ENCODE measurements around the gene TMEM269.
A peak's percentile ranks its signal among the peaks of the same experiment; 100 is the strongest.
"Not testable (repeated sequence)": the region's sequence is repeated elsewhere in the genome, so short reads cannot be mapped to it uniquely, and the experiment has no call there.

The TMEM269 gene

DNA sequence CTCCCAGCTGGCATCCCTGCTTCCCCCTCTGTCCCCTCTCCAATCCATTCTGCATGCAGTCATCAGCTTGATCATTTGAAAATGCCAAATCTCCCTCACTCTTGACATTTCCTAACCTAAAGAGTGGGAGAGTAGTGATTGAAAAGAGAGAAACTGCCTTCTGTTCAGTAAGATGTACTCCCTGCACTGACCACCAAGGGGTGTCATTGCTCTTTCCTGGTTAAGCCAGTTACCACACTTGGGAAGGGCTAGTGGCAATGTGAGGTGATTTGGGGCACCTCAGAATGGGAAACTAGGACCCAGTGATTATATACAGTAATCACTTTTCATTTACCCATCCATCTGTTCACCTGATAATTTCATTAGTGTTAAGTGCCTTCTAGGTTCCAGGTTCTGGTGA is 6.9 kb upstream of the TMEM269 start:
- DNase-seq, result no peak

DNA sequence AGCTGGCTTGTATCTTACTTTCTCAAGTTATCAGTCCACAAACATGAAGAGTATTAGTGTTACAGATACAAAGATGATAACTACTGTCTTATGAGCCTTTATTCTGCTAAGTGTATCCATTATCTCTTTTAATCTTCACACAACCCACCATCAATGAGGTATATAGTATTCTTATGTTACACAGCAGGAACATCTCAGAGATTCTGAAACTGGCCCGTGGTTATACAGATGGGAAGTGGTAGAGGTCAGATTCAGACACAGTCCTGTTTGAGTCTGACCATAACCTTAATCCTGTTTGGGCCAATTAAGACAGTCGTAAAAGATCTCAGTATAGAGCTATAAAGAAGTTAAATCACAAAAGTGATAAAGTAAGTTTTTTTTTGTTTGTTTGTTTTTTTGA is 5.1 kb upstream of the TMEM269 start:
- no peak for DNase-seq

DNA sequence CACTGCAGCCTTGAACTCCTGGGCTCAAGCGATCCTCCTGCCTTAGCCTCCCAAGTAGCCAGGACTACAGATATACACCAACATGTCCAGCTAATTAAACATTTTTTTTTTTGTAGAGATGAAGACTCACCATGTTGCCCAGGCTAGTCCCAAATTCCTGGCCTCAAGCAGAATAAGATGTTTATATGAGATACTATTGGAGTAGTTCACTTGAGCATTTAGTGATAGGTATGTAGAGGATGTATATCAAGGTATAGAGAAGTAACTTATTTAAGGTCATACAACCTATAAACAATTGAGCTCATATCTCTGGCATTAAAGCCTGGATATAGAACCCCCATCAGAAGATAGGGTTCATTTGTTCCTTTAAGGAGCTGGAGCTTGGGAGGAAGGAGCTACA is 4.6 kb upstream of the TMEM269 start:
- no peak for DNase-seq

- DNase-seq, result no peak
Measured at GRCh38 chr1:42783092-42783491, 1.7 kb upstream of the TMEM269 start.

- DNase-seq, result no peak
Measured at GRCh38 chr1:42784547-42784945, 245 bp upstream of the TMEM269 start.

DNA sequence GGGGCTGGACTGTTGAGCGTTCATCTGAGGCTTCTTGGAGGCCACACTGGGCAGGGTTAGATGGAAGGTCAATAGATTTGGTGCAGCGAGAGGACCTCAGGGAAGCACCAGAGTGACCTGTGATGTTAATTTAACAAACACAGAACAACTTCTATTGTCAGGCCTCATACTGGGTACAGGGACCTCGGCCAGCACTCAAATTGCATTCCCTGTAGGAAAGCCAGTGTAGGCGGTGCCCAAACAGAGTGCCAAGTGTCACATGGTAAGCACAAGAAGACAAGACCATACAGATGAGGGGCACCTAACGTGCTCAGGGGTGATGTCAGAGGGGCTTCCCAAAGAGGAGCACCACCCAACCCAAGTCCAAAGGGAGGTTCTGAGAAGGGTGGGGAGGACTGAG is 1.3 kb downstream of the TMEM269 start:
- DNase-seq, result no peak

- no peak for DNase-seq
Measured at GRCh38 chr1:42788021-42788420, 3.2 kb downstream of the TMEM269 start.

GRCh38 chr1:42793824-42794223 is 9.0 kb downstream of the TMEM269 start:
- no peak for DNase-seq

DNA sequence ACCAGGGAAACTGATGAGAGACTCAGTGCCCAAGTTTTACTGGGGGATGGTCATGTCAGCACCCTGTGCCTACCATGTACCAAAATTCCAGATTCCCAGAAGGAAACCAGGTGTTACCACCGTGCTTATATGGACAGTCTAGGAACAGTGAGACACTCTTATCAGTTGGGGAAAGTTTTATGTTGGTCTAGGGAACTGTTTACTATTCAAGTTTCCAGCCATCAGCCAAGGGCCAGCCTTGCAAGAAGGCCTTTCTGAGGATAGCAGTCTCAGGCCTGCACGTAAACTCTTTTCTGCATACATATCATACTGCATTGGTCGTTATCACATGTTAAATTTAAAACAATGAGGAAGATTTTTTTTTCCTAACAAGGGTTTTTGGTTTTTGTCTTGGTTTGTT is 12.6 kb downstream of the TMEM269 start:
- DNase-seq, result no peak

- DNase-seq, result no peak
Measured at GRCh38 chr1:42797979-42798378, 13.2 kb downstream of the TMEM269 start.

- no peak for DNase-seq
Measured at GRCh38 chr1:42801832-42802473, 17.2 kb downstream of the TMEM269 start.

- DNase-seq, result no peak
Measured at GRCh38 chr1:42806171-42806570, 21.4 kb downstream of the TMEM269 start.

GRCh38 chr1:42806593-42806992 is 21.8 kb downstream of the TMEM269 start:
- no peak for DNase-seq

DNA sequence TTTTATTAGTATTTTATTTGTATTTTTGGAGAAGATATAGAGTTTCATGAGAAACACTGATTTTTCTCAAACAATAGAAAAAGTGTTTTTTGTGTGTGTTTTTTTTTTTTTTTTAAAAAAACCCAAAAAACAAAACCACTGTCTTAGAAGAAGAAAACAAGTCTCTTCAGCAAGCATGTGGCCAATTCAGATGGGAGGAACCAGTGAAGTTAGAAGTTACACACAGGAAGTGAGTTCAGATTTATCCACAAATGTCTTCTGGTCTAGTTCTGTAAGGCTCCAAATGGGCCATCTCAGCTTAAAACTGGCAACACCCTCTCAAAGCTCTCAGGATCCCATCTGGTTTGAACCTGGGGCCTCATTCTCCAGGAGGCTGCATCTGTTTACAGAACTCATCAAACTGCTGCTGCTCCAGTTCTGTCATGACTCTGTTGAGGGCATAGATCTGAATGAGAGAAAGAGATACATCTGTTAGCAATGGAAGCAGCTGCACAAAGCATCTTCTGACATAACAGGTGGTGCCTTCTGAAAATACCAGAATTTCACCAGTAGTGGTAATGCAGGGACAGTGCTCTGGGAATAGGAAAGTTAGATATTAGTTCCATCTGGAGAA is 22.4 kb downstream of the TMEM269 start:
- DNase-seq, result no peak

- DNase-seq, result not testable (repeated sequence)
Measured at GRCh38 chr1:42814815-42815214, 30.0 kb downstream of the TMEM269 start.

DNA sequence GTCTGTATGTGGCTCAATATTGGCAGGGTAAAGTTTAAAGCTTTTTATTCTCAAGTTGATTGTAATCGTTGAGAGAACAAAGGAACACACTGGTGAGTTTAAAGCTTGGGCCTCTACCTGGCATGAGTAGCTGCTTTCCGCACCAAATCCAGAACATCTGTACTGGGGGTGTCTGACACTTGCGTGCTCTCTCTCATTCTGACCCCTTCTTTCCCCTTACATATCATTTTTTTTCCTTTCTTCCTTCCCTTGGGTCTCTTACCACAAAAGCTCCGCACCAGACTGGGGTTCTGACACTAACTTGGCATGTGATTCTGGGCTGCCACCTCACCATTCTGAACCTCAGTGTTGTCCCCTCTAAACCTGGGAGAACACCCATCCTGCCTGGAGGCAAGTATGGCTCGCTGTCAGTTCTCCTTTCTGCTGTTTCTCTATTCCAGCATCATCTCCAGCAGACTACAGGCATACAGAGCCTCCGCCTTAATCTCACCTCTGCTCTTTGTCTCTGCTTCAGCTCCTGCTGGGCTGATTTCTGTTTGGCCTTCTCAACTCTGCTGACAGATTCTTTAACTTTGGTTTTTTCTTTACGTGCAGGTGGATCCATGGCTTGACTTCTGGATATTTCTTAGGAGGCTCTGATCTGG is 31.3 kb downstream of the TMEM269 start:
- no peak for DNase-seq

GRCh38 chr1:42816585-42817439 is 32.0 kb downstream of the TMEM269 start, which contains the start of the genes ERMAP and SVBP:
TSS of gene ERMAP (plus strand) at chr1:42817122. CDS start at chr1:42830449, 13,327 bp downstream.
TSS of gene SVBP (minus strand) at chr1:42817397. CDS start at chr1:42816544, 853 bp downstream.
- DNase-seq, result peak; percentile 91

GRCh38 chr1:42817440-42817767 is 32.6 kb downstream of the TMEM269 start:
- no peak for DNase-seq

DNA sequence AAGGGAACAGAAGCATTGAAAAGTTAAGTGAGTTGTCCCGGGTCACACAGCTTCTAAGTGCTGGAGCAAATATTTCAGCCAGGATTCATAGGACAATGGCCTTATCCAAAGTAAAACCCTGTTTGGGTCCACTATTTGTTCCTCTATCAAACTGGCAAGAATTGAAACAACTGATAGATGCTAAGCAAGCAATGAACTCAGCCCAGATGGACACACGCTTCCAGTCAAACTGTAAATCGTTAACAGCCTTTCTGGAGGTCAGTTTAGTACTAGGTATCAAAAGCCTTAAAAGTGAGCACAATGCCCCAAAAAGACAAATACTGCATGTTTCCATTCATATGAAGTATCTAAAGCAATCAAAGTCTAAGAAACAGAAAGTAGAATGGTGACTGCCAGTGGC is 33.2 kb downstream of the TMEM269 start:
- no peak for DNase-seq

GRCh38 chr1:42820813-42821212 is 36.0 kb downstream of the TMEM269 start:
- DNase-seq, result no peak

DNA sequence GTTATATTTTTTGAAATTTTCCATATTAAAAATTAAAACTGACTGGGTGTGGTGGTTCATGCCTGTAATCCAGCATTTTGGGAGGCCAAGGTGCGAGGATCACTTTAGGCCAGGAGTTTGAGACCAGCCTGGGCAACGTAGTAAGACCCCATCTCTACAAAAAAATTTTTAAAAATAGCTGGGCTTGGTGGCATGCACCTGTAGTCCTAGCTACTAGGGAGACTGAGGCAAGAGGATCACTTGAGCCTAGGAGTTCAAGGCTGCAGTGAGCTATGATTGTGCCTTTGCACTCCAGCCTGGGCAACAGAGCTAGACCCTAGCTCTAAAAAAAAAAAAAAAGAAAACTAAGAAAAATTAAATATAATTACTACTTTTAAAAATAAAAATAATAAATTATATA is 36.9 kb downstream of the TMEM269 start:
- DNase-seq, result no peak

GRCh38 chr1:42822800-42823392 is 38.1 kb downstream of the TMEM269 start:
- DNase-seq, result no peak

GRCh38 chr1:42824481-42825035 is 39.8 kb downstream of the TMEM269 start:
- no peak for DNase-seq
